ENCODE results near the gene INSYN2B. TPM values are rescaled to one million over a fixed set of nuclear protein-coding genes. Genes with fewer than 3 reads are reported as not detected.

Gene INSYN2B
- total RNA-seq, 4 donors from 2014 or later: not detected

GRCh38 chr5:170012622-170013021 lies 32.3 kb upstream of the INSYN2B start:
- 40 to 49% methylated on average over 8 to 11 of the region's 11 CpGs for WGBS, 2 donors (ENCODE audit: low coverage in 1 of 2)
- Histone ChIP-seq H3K36me3 (no peaks in the 10 kb centered on the region), H3K4me1 (no peaks in the 10 kb centered on the region), H3K9me3 (no peaks in the 10 kb centered on the region), H3K27ac (no peak overlapping the region), H3K4me3 (no peak overlapping the region), H3K27me3 (peaks cover 10% of the 10 kb centered on the region)
- no peak for TF ChIP-seq POLR2AphosphoS5 (IDR thresholded peaks at IDR 0.05)
- no peak for TF ChIP-seq EP300 (IDR thresholded peaks at IDR 0.05)
- TF ChIP-seq POLR2A (IDR thresholded peaks at IDR 0.05): no peak
- TF ChIP-seq CTCF (IDR thresholded peaks at IDR 0.05): no peak
- ATAC-seq: no peak

GRCh38 chr5:170011751-170012150 lies 31.5 kb upstream of the INSYN2B start:
- H3K36me3 ChIP-seq: no peaks in the 10 kb centered on the region
- TF ChIP-seq POLR2A (IDR thresholded peaks at IDR 0.05) (no peak), POLR2AphosphoS5 (IDR thresholded peaks at IDR 0.05) (no peak), EP300 (IDR thresholded peaks at IDR 0.05) (no peak), CTCF (IDR thresholded peaks at IDR 0.05) (no peak)
- no peak for ATAC-seq
- H3K27me3 ChIP-seq: peaks cover 10% of the 10 kb centered on the region
- H3K4me1 ChIP-seq: no peaks in the 10 kb centered on the region
- no peak overlapping the region for H3K4me3 ChIP-seq
- 80 to 92% methylated on average over 2 of the region's 2 CpGs for WGBS, 2 donors (ENCODE audit: low coverage in 1 of 2)
- no peak overlapping the region for H3K27ac ChIP-seq
- H3K9me3 ChIP-seq: no peaks in the 10 kb centered on the region

GRCh38 chr5:170010595-170010994 lies 30.3 kb upstream of the INSYN2B start:
- no peaks in the 10 kb centered on the region for H3K4me1 ChIP-seq
- no peak for TF ChIP-seq POLR2A (IDR thresholded peaks at IDR 0.05)
- ATAC-seq: no peak
- no peaks in the 10 kb centered on the region for H3K36me3 ChIP-seq
- H3K4me3 ChIP-seq: no peak overlapping the region
- H3K27ac ChIP-seq: no peak overlapping the region
- 58 to 70% methylated on average over 3 to 4 of the region's 4 CpGs for WGBS, 2 donors (ENCODE audit: low coverage in 1 of 2)
- no peaks in the 10 kb centered on the region for H3K9me3 ChIP-seq
- peaks cover 10% of the 10 kb centered on the region for H3K27me3 ChIP-seq

GRCh38 chr5:170008376-170008775 lies 28.1 kb upstream of the INSYN2B start:
- 66 to 78% methylated on average over 5 to 6 of the region's 6 CpGs for WGBS, 2 donors (ENCODE audit: low coverage in 1 of 2)
- TF ChIP-seq EP300 (IDR thresholded peaks at IDR 0.05) (no peak), POLR2AphosphoS5 (IDR thresholded peaks at IDR 0.05) (no peak)
- H3K36me3 ChIP-seq: no peaks in the 10 kb centered on the region
- H3K9me3 ChIP-seq: no peaks in the 10 kb centered on the region
- no peak for ATAC-seq
- H3K4me1 ChIP-seq: no peaks in the 10 kb centered on the region
- peaks cover 10% of the 10 kb centered on the region for H3K27me3 ChIP-seq
- H3K4me3 ChIP-seq: no peak overlapping the region
- no peak overlapping the region for H3K27ac ChIP-seq

- no peaks in the 10 kb centered on the region for H3K36me3 ChIP-seq
- WGBS, 2 donors (ENCODE audit: low coverage in 1 of 2): 66 to 68% methylated on average over 5 to 6 of the region's 6 CpGs
- no peaks in the 10 kb centered on the region for H3K4me1 ChIP-seq
- ATAC-seq: no peak
- TF ChIP-seq POLR2A (IDR thresholded peaks at IDR 0.05): no peak
- TF ChIP-seq EP300 (IDR thresholded peaks at IDR 0.05): no peak
- TF ChIP-seq CTCF (IDR thresholded peaks at IDR 0.05): no peak
- TF ChIP-seq POLR2AphosphoS5 (IDR thresholded peaks at IDR 0.05): no peak
- H3K9me3 ChIP-seq: no peaks in the 10 kb centered on the region
- H3K27me3 ChIP-seq: no peaks in the 10 kb centered on the region
- no peak overlapping the region for H3K4me3 ChIP-seq
- H3K27ac ChIP-seq: no peak overlapping the region
Measured at GRCh38 chr5:170006021-170006420, 25.7 kb upstream of the INSYN2B start.

GRCh38 chr5:170000155-170000554 lies 19.9 kb upstream of the INSYN2B start:
- WGBS, 2 donors (ENCODE audit: low coverage in 1 of 2): 88 to 100% methylated on average over 1 to 2 of the region's 2 CpGs
- H3K27ac ChIP-seq: no peak overlapping the region
- no peaks in the 10 kb centered on the region for H3K4me1 ChIP-seq
- no peak for ATAC-seq
- H3K4me3 ChIP-seq: no peak overlapping the region
- no peaks in the 10 kb centered on the region for H3K27me3 ChIP-seq
- TF ChIP-seq EP300 (IDR thresholded peaks at IDR 0.05) (no peak), POLR2A (IDR thresholded peaks at IDR 0.05) (no peak), CTCF (IDR thresholded peaks at IDR 0.05) (no peak), POLR2AphosphoS5 (IDR thresholded peaks at IDR 0.05) (no peak)
- H3K36me3 ChIP-seq: no peaks in the 10 kb centered on the region
- no peaks in the 10 kb centered on the region for H3K9me3 ChIP-seq

All from gastroesophageal sphincter (tissue), 4 donors.